Breast epithelium (tissue), 4 donors: ENCODE measurements around the gene RNF126. TPM values are rescaled to one million over a fixed set of nuclear protein-coding genes. Genes with fewer than 3 reads are reported as not detected.

Experiments
- DNase-seq, 2 donors: peaks; one replicate each; pipeline ENCODE4 v3.0.0-alpha.2; 2019; ENCODE audit warnings: low spot score in 2 of 2
- H3K27ac ChIP-seq, 2 donors: fragments of 200-600 bp; sonication (generic) in 1 of 2; one replicate each; pipeline ENCODE4 v1.5.1; 2016 to 2019; ENCODE audit warnings: mild to moderate bottlenecking in 1 of 2
- H3K27me3 ChIP-seq, 2 donors: fragments of 200-600 bp; sonication (generic) in 1 of 2; one replicate each; pipeline versions ENCODE4 v1.5.1 to v1.6.0; 2017 to 2019; ENCODE audit warnings: control low read depth in 1 of 2, mild to moderate bottlenecking in 1 of 2
- H3K36me3 ChIP-seq: fragments of 200-600 bp; one replicate; pipeline ENCODE4 v1.5.1; 2019
- H3K4me1 ChIP-seq, 2 donors: fragments of 200-600 bp; sonication (generic); one replicate each; pipeline ENCODE4 v1.5.1; 2016 to 2019; ENCODE audit warnings: control low read depth in 1 of 2
- H3K4me3 ChIP-seq, 3 donors: fragments of 200-600 bp; sonication (generic); 1 replicate in 2 of 3; 2 replicates in 1 of 3; pipeline ENCODE4 v1.5.1; 2016 to 2019; ENCODE audit warnings: mild to moderate bottlenecking in 3 of 3, moderate library complexity in 2 of 3
- H3K9me3 ChIP-seq, 2 donors: fragments of 200-600 bp; sonication (generic) in 1 of 2; one replicate each; pipeline ENCODE4 v1.5.1; 2016 to 2019; ENCODE audit warnings: control low read depth in 1 of 2
- POLR2A ChIP-seq: fragments of 450-650 bp; IDR thresholded peaks from one replicate; pipeline ENCODE4 v1.6.1; 2016; ENCODE audit warnings: antibody characterized with exemption, mild to moderate bottlenecking, moderate library complexity
- POLR2AphosphoS5 ChIP-seq, 3 donors: sonication (generic); formaldehyde crosslinking; IDR thresholded peaks; one replicate each; pipeline ENCODE4 v1.6.1; 2017; ENCODE audit warnings: antibody characterized with exemption in 3 of 3
- intact Hi-C: fragments of 100-400 bp; cut with DNase I; formaldehyde crosslinking; loops from one replicate; pipeline ENCODE4 v1.15.1; 2023; ENCODE audit warnings: low total_unique reads
- total RNA-seq, 3 donors: library from RNA; depleted of rRNA; stranded (reverse); fragments of >200 nt; gene quantifications; one replicate each; pipeline ENCODE4 v1.1.0, GENCODE V29; 2016
- TF ChIP-seq, protein P1 (sequence below), 3 donors: fragments of 450-650 bp; IDR thresholded peaks; one replicate each; pipeline ENCODE4 v1.5.1; 2016 to 2017; ENCODE audit warnings: antibody characterized with exemption in 3 of 3, mild to moderate bottlenecking in 3 of 3, moderate library complexity in 3 of 3

Gene RNF126
- total RNA-seq, 3 donors from 2014 or later, result 41.1 to 46.5 (median 46.2) TPM

DNA sequence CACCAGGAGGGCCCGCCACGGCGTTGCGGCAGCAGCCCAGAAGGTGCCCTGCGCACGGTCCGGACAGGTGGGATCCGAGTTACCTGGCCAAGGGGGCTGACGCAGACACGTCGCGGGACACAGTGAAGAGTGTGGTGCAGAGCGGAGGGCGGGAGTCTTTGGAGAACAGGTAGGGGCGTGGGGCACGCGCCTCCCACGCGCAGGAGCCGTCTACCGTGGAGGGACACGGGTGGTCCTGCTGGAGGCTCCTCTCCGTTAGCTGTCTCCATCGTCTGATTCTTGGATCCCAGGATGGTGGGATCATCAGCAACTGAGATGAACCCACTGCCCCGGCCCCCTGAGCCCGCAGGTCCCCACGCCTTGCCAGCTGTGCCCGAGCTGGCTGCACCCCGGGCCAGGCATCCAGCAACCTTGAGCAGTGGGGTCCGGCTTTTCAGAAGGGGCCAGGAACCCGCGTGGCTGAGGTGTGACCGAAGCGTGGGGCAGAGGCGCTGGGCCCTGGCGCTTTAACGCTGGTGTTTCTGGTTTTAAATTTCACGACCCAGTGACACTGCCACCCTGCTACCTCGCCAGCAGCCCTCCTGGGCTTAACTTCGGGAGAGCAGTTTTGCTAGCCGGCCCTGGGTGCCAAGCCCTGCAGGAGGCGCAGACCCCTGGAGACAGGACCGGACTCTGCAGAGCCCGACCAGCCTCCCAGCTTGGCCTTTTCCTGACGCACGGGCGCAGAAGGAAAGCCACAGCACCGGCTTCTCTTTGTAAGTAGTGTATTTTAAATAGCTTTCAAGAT lies 16.0 kb downstream of the RNF126 start:
- H3K36me3 ChIP-seq, result no peaks in the 10 kb centered on the region
- DNase-seq, result no peak
- H3K27ac ChIP-seq, result no peak overlapping the region
- no peaks in the 10 kb centered on the region for H3K27me3 ChIP-seq
- no peaks in the 10 kb centered on the region for H3K4me1 ChIP-seq
- H3K4me3 ChIP-seq, result no peak overlapping the region
- intact Hi-C loops, result no loop called here
- no peak for TF ChIP-seq POLR2A
- TF ChIP-seq, protein P1, sequence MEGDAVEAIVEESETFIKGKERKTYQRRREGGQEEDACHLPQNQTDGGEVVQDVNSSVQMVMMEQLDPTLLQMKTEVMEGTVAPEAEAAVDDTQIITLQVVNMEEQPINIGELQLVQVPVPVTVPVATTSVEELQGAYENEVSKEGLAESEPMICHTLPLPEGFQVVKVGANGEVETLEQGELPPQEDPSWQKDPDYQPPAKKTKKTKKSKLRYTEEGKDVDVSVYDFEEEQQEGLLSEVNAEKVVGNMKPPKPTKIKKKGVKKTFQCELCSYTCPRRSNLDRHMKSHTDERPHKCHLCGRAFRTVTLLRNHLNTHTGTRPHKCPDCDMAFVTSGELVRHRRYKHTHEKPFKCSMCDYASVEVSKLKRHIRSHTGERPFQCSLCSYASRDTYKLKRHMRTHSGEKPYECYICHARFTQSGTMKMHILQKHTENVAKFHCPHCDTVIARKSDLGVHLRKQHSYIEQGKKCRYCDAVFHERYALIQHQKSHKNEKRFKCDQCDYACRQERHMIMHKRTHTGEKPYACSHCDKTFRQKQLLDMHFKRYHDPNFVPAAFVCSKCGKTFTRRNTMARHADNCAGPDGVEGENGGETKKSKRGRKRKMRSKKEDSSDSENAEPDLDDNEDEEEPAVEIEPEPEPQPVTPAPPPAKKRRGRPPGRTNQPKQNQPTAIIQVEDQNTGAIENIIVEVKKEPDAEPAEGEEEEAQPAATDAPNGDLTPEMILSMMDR (IDR thresholded peaks at IDR 0.05), result no peak
- TF ChIP-seq POLR2AphosphoS5 (IDR thresholded peaks at IDR 0.05), result no peak
- H3K9me3 ChIP-seq, result no peaks in the 10 kb centered on the region

- Histone ChIP-seq H3K9me3 (no peaks in the 10 kb centered on the region), H3K27ac (no peak overlapping the region), H3K4me1 (no peaks in the 10 kb centered on the region), H3K36me3 (no peaks in the 10 kb centered on the region), H3K4me3 (no peak overlapping the region), H3K27me3 (no peaks in the 10 kb centered on the region)
- intact Hi-C loops, result no loop called here
- TF ChIP-seq, protein P1 (IDR thresholded peaks at IDR 0.05), result no peak
- TF ChIP-seq POLR2AphosphoS5 (IDR thresholded peaks at IDR 0.05), result no peak
- TF ChIP-seq POLR2A, result no peak
- DNase-seq, result no peak
These were observed 16.9 kb downstream of the RNF126 start for GRCh38 chr19:645912-646778.

- Histone ChIP-seq H3K36me3 (no peaks in the 10 kb centered on the region), H3K27me3 (no peaks in the 10 kb centered on the region), H3K27ac (no peak overlapping the region), H3K4me3 (no peak overlapping the region), H3K9me3 (no peaks in the 10 kb centered on the region), H3K4me1 (no peaks in the 10 kb centered on the region)
- intact Hi-C loops, result no loop called here
- no peak for DNase-seq
- no peak for TF ChIP-seq POLR2A
- TF ChIP-seq, protein P1 (IDR thresholded peaks at IDR 0.05), result no peak
- no peak for TF ChIP-seq POLR2AphosphoS5 (IDR thresholded peaks at IDR 0.05)
These were observed 18.2 kb downstream of the RNF126 start for GRCh38 chr19:644789-645188.

- Histone ChIP-seq H3K9me3 (no peaks in the 10 kb centered on the region), H3K27ac (no peak overlapping the region), H3K4me3 (no peak overlapping the region), H3K27me3 (no peaks in the 10 kb centered on the region), H3K4me1 (no peaks in the 10 kb centered on the region), H3K36me3 (no peaks in the 10 kb centered on the region)
- intact Hi-C loops, result no loop called here
- no peak for DNase-seq
- TF ChIP-seq, protein P1 (IDR thresholded peaks at IDR 0.05), result no peak
- no peak for TF ChIP-seq POLR2AphosphoS5 (IDR thresholded peaks at IDR 0.05)
- no peak for TF ChIP-seq POLR2A
These were observed 18.7 kb downstream of the RNF126 start for GRCh38 chr19:644363-644762.

DNA sequence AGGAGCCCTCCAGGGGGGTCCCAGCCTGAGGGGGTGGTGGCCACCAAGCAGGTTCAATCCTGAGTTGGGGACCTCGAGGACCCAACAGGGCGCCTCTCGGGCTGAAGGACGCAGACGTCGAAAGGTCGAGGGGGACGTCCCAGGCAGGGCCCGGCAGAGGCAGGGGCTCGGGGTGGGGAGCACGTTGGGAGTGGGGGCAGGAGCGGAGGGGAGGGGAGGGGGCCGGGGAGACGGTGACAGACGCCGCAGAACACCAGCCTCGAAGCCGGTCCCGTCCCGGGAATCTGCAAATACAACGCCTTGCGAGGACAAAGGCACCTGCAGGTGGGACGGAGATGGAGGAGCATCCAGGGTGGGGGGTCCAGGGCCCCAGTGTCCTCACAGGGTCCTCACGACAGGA lies 19.3 kb downstream of the RNF126 start:
- intact Hi-C loops, result no loop called here
- no peaks in the 10 kb centered on the region for H3K9me3 ChIP-seq
- H3K27me3 ChIP-seq, result no peaks in the 10 kb centered on the region
- TF ChIP-seq POLR2AphosphoS5 (IDR thresholded peaks at IDR 0.05), result no peak
- no peak for TF ChIP-seq POLR2A
- TF ChIP-seq, protein P1 (IDR thresholded peaks at IDR 0.05), result no peak
- H3K4me1 ChIP-seq, result peaks cover 0 to 5% of the 10 kb centered on the region in 2 donors
- H3K4me3 ChIP-seq, result no peak overlapping the region
- DNase-seq, result no peak
- no peak overlapping the region for H3K27ac ChIP-seq
- no peaks in the 10 kb centered on the region for H3K36me3 ChIP-seq
